ENCODE results near the gene RALB.

DNA sequence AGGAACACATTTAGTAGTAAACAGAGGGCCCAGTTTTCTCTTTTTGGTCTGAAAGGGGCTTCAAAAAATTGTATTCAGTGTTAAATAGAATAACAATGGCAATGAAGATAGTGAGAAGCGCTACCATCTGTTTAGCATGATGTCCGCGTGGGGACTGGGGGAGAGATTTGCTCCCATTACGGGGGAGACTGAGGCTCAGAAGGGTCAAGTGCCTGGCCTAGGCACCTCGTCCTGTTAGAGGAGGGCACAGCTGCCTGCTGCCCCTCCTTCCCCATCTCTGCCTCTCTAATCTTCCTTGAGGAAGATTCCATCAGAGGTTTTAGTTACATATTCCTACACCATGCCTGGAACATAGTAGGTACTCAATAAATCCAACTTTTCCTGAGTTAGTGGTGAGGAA lies 19.4 kb upstream of the RALB start:
- TF ChIP-seq, protein P1, sequence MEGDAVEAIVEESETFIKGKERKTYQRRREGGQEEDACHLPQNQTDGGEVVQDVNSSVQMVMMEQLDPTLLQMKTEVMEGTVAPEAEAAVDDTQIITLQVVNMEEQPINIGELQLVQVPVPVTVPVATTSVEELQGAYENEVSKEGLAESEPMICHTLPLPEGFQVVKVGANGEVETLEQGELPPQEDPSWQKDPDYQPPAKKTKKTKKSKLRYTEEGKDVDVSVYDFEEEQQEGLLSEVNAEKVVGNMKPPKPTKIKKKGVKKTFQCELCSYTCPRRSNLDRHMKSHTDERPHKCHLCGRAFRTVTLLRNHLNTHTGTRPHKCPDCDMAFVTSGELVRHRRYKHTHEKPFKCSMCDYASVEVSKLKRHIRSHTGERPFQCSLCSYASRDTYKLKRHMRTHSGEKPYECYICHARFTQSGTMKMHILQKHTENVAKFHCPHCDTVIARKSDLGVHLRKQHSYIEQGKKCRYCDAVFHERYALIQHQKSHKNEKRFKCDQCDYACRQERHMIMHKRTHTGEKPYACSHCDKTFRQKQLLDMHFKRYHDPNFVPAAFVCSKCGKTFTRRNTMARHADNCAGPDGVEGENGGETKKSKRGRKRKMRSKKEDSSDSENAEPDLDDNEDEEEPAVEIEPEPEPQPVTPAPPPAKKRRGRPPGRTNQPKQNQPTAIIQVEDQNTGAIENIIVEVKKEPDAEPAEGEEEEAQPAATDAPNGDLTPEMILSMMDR (IDR thresholded peaks at IDR 0.05 in 4 of 5, conservative IDR thresholded peaks at IDR 0.05 in 1 of 5) = no peak
- TF ChIP-seq POLR2A (IDR thresholded peaks at IDR 0.05) = no peak
